Measurements from ENCODE around the gene NHLH1.

Gene NHLH1

GRCh38 chr1:160408864-160409263, 42.0 kb downstream of the NHLH1 start:
- peak overlapping the region; percentile 59 for H2BK12ac ChIP-seq (ENCODE audit: low read length)
- H4K91ac ChIP-seq (ENCODE audit: low read depth, low read length), result peak overlapping the region; percentile 46
- no peak overlapping the region for H3K9ac ChIP-seq (ENCODE audit: low read length)
- peaks cover 12% of the 10 kb centered on the region for H3K79me1 ChIP-seq (ENCODE audit: low read length)
- no peak overlapping the region for H3K14ac ChIP-seq (ENCODE audit: low read length)
- H3K27ac ChIP-seq (ENCODE audit: low read depth, low read length), result no peak overlapping the region
- no peak for DNase-seq
- H2AFZ ChIP-seq (ENCODE audit: insufficient read depth, low read length, poor library complexity), result no peak overlapping the region
- no peak overlapping the region for H2BK120ac ChIP-seq (ENCODE audit: insufficient read depth, low read length, poor library complexity)
- no peaks in the 10 kb centered on the region for H3K9me3 ChIP-seq (ENCODE audit: insufficient read depth, low read depth, low read length)
- peak overlapping the region; percentile 9 for H2AK5ac ChIP-seq (ENCODE audit: low read length)
- no peak overlapping the region for H3K4ac ChIP-seq (ENCODE audit: low read depth, low read length)
- peak overlapping the region; percentile 75 for H3K18ac ChIP-seq (ENCODE audit: low read length)
- no peak overlapping the region for H4K8ac ChIP-seq (ENCODE audit: low read depth, low read length)
- H3K4me3 ChIP-seq (ENCODE audit: low read depth, low read length), result no peak overlapping the region
- H3K36me3 ChIP-seq (ENCODE audit: control insufficient read depth in 1 of 2, insufficient read depth in 2 of 2, low read length in 2 of 2), result no peaks in the 10 kb centered on the region
- H3K4me1 ChIP-seq (ENCODE audit: control insufficient read depth in 1 of 2, insufficient read depth in 2 of 2, low read length in 2 of 2), result peaks cover 32 to 39% of the 10 kb centered on the region in 2 experiments
- H2BK5ac ChIP-seq (ENCODE audit: low read depth, low read length, poor library complexity), result no peak overlapping the region
- H3K23ac ChIP-seq (ENCODE audit: low read length), result no peak overlapping the region
- peaks cover 5% of the 10 kb centered on the region for H3K79me2 ChIP-seq (ENCODE audit: control insufficient read depth, insufficient read depth, low read length, poor library complexity)
- no peak overlapping the region for H4K12ac ChIP-seq (ENCODE audit: low read depth, low read length)
- no peaks in the 10 kb centered on the region for H3K27me3 ChIP-seq (ENCODE audit: insufficient read depth, low read length)
- no CpG with 5 or more reads among the region's 4 CpGs for WGBS (ENCODE audit: extremely low coverage, insufficient coverage, insufficient read length)
- no peak overlapping the region for H3K4me2 ChIP-seq (ENCODE audit: low read length)

- H3K36me3 ChIP-seq (ENCODE audit: control insufficient read depth in 1 of 2, insufficient read depth in 2 of 2, low read length in 2 of 2), result no peaks in the 10 kb centered on the region
- peaks cover 32 to 37% of the 10 kb centered on the region in 2 experiments for H3K4me1 ChIP-seq (ENCODE audit: control insufficient read depth in 1 of 2, insufficient read depth in 2 of 2, low read length in 2 of 2)
- no peak overlapping the region for H4K12ac ChIP-seq (ENCODE audit: low read depth, low read length)
- no peak overlapping the region for H3K23ac ChIP-seq (ENCODE audit: low read length)
- H3K4me2 ChIP-seq (ENCODE audit: low read length), result no peak overlapping the region
- no peak overlapping the region for H3K4me3 ChIP-seq (ENCODE audit: low read depth, low read length)
- DNase-seq, result no peak
- no peak overlapping the region for H2AK5ac ChIP-seq (ENCODE audit: low read length)
- no peak overlapping the region for H2BK12ac ChIP-seq (ENCODE audit: low read length)
- H3K79me2 ChIP-seq (ENCODE audit: control insufficient read depth, insufficient read depth, low read length, poor library complexity), result peaks cover 5% of the 10 kb centered on the region
- H3K9me3 ChIP-seq (ENCODE audit: insufficient read depth, low read depth, low read length), result no peaks in the 10 kb centered on the region
- peaks cover 12% of the 10 kb centered on the region for H3K79me1 ChIP-seq (ENCODE audit: low read length)
- H3K9ac ChIP-seq (ENCODE audit: low read length), result no peak overlapping the region
- H3K27me3 ChIP-seq (ENCODE audit: insufficient read depth, low read length), result no peaks in the 10 kb centered on the region
- H2BK120ac ChIP-seq (ENCODE audit: insufficient read depth, low read length, poor library complexity), result no peak overlapping the region
- H3K27ac ChIP-seq (ENCODE audit: low read depth, low read length), result no peak overlapping the region
- no CpG with 5 or more reads among the region's 5 CpGs for WGBS (ENCODE audit: extremely low coverage, insufficient coverage, insufficient read length)
- no peak overlapping the region for H2AFZ ChIP-seq (ENCODE audit: insufficient read depth, low read length, poor library complexity)
- no peak overlapping the region for H3K18ac ChIP-seq (ENCODE audit: low read length)
- H3K14ac ChIP-seq (ENCODE audit: low read length), result no peak overlapping the region
- no peak overlapping the region for H4K8ac ChIP-seq (ENCODE audit: low read depth, low read length)
- no peak overlapping the region for H2BK5ac ChIP-seq (ENCODE audit: low read depth, low read length, poor library complexity)
- no peak overlapping the region for H3K4ac ChIP-seq (ENCODE audit: low read depth, low read length)
- H4K91ac ChIP-seq (ENCODE audit: low read depth, low read length), result no peak overlapping the region
Observed at GRCh38 chr1:160409486-160409885, 42.6 kb downstream of the NHLH1 start.

- Histone ChIP-seq H3K9me3 (ENCODE audit: insufficient read depth, low read depth, low read length) (no peaks in the 10 kb centered on the region), H4K12ac (ENCODE audit: low read depth, low read length) (no peak overlapping the region), H3K27ac (ENCODE audit: low read depth, low read length) (no peak overlapping the region), H3K36me3 (ENCODE audit: control insufficient read depth in 1 of 2, insufficient read depth in 2 of 2, low read length in 2 of 2) (peaks cover 0 to under 1% of the 10 kb centered on the region in 2 experiments), H3K4ac (ENCODE audit: low read depth, low read length) (peak overlapping the region; percentile 6), H3K79me1 (ENCODE audit: low read length) (peaks cover 12% of the 10 kb centered on the region), H4K91ac (ENCODE audit: low read depth, low read length) (no peak overlapping the region), H3K4me3 (ENCODE audit: low read depth, low read length) (no peak overlapping the region), H3K9ac (ENCODE audit: low read length) (no peak overlapping the region), H2BK12ac (ENCODE audit: low read length) (no peak overlapping the region), H3K4me2 (ENCODE audit: low read length) (no peak overlapping the region), H3K14ac (ENCODE audit: low read length) (peak overlapping the region; percentile 15), H2AK5ac (ENCODE audit: low read length) (no peak overlapping the region), H3K4me1 (ENCODE audit: control insufficient read depth in 1 of 2, insufficient read depth in 2 of 2, low read length in 2 of 2) (peaks cover 31 to 38% of the 10 kb centered on the region in 2 experiments), H3K18ac (ENCODE audit: low read length) (peak overlapping the region; percentile 25), H3K23ac (ENCODE audit: low read length) (no peak overlapping the region), H2BK5ac (ENCODE audit: low read depth, low read length, poor library complexity) (no peak overlapping the region), H2AFZ (ENCODE audit: insufficient read depth, low read length, poor library complexity) (no peak overlapping the region), H2BK120ac (ENCODE audit: insufficient read depth, low read length, poor library complexity) (no peak overlapping the region), H3K27me3 (ENCODE audit: insufficient read depth, low read length) (no peaks in the 10 kb centered on the region), H3K79me2 (ENCODE audit: control insufficient read depth, insufficient read depth, low read length, poor library complexity) (peaks cover 5% of the 10 kb centered on the region), H4K8ac (ENCODE audit: low read depth, low read length) (peak overlapping the region; percentile 8)
- WGBS (ENCODE audit: extremely low coverage, insufficient coverage, insufficient read length), result no CpG with 5 or more reads among the region's 19 CpGs
- no peak for DNase-seq
Observed at GRCh38 chr1:160410406-160411005, 43.6 kb downstream of the NHLH1 start.

GRCh38 chr1:160411271-160412027, 44.6 kb downstream of the NHLH1 start:
- H2BK120ac ChIP-seq (ENCODE audit: insufficient read depth, low read length, poor library complexity), result no peak overlapping the region
- no peak overlapping the region for H4K91ac ChIP-seq (ENCODE audit: low read depth, low read length)
- H4K12ac ChIP-seq (ENCODE audit: low read depth, low read length), result no peak overlapping the region
- no peak overlapping the region for H3K18ac ChIP-seq (ENCODE audit: low read length)
- H3K4ac ChIP-seq (ENCODE audit: low read depth, low read length), result no peak overlapping the region
- WGBS (ENCODE audit: extremely low coverage, insufficient coverage, insufficient read length), result no CpG with 5 or more reads among the region's 6 CpGs
- peaks cover 12% of the 10 kb centered on the region for H3K79me1 ChIP-seq (ENCODE audit: low read length)
- no peaks in the 10 kb centered on the region for H3K9me3 ChIP-seq (ENCODE audit: insufficient read depth, low read depth, low read length)
- H3K27me3 ChIP-seq (ENCODE audit: insufficient read depth, low read length), result no peaks in the 10 kb centered on the region
- no peak for DNase-seq
- H3K9ac ChIP-seq (ENCODE audit: low read length), result no peak overlapping the region
- H2BK12ac ChIP-seq (ENCODE audit: low read length), result no peak overlapping the region
- no peak overlapping the region for H2AFZ ChIP-seq (ENCODE audit: insufficient read depth, low read length, poor library complexity)
- H3K14ac ChIP-seq (ENCODE audit: low read length), result no peak overlapping the region
- H2BK5ac ChIP-seq (ENCODE audit: low read depth, low read length, poor library complexity), result no peak overlapping the region
- no peak overlapping the region for H3K4me2 ChIP-seq (ENCODE audit: low read length)
- peaks cover 5% of the 10 kb centered on the region for H3K79me2 ChIP-seq (ENCODE audit: control insufficient read depth, insufficient read depth, low read length, poor library complexity)
- no peak overlapping the region for H2AK5ac ChIP-seq (ENCODE audit: low read length)
- H3K4me3 ChIP-seq (ENCODE audit: low read depth, low read length), result no peak overlapping the region
- peaks cover 29 to 37% of the 10 kb centered on the region in 2 experiments for H3K4me1 ChIP-seq (ENCODE audit: control insufficient read depth in 1 of 2, insufficient read depth in 2 of 2, low read length in 2 of 2)
- no peak overlapping the region for H4K8ac ChIP-seq (ENCODE audit: low read depth, low read length)
- no peak overlapping the region for H3K27ac ChIP-seq (ENCODE audit: low read depth, low read length)
- no peak overlapping the region for H3K23ac ChIP-seq (ENCODE audit: low read length)
- H3K36me3 ChIP-seq (ENCODE audit: control insufficient read depth in 1 of 2, insufficient read depth in 2 of 2, low read length in 2 of 2), result peaks cover 5 to 6% of the 10 kb centered on the region in 2 experiments
